Caco-2 (cell line): Measurements from ENCODE around the gene THRB. TPM values are rescaled to one million over a fixed set of nuclear protein-coding genes. Genes with fewer than 3 reads are reported as not detected.

Experiments
- BruUV-seq: library from RNA; stranded (reverse); fragments of 400-500 nt; replicated peaks from 2 replicates; lab custom pipeline; 2021; lab: Mats Ljungman, UMichigan
- CTCF ChIA-PET: fragments of 300-600 bp; sonication (Branson Sonifier 250); formaldehyde crosslinking; loops from one replicate; lab custom pipeline; 2022; ENCODE audit warnings: antibody characterized with exemption; lab: Charles Lee
- POLR2A ChIA-PET: fragments of 300-600 bp; sonication (Branson Sonifier 250); formaldehyde crosslinking; loops from one replicate; lab custom pipeline; 2022; ENCODE audit warnings: antibody characterized with exemption; lab: Charles Lee
- DNase-seq, 2 experiments: peaks; one replicate each; pipeline versions ENCODE4 v3.0.0 to v3.0.0-alpha.2; 2020 to 2022
- H3K27me3 ChIP-seq: replicated peaks from 2 replicates; pipeline ENCODE4 v1.6.0; 2011; ENCODE audit warnings: low read length; ENCODE audit not compliant: control insufficient read depth, insufficient read depth
- H3K36me3 ChIP-seq: 2 replicates; pipeline ENCODE4 v1.5.1; 2011; ENCODE audit warnings: low read length; ENCODE audit not compliant: control insufficient read depth, insufficient read depth
- H3K4me1 ChIP-seq: fragments of 250-450 bp; sonication (Bioruptor Pico); 2 replicates; pipeline ENCODE4 v1.5.1; 2020; ENCODE audit warnings: mild to moderate bottlenecking
- H3K4me3 ChIP-seq: 2 replicates; pipeline ENCODE4 v1.5.1; 2011; ENCODE audit warnings: low read depth, mild to moderate bottlenecking, control low read depth, low read length
- H3K9me3 ChIP-seq: fragments of 250-450 bp; sonication (Bioruptor Pico); 2 replicates; pipeline ENCODE4 v1.5.1; 2020; ENCODE audit warnings: mild to moderate bottlenecking, moderate library complexity
- H3K27ac Mint-ChIP-seq: one replicate; pipeline ENCODE4 v1.8.0; 2022; ENCODE audit warnings: mixed read lengths; ENCODE audit not compliant: unreplicated experiment
- H3K27me3 Mint-ChIP-seq: one replicate; pipeline ENCODE4 v1.8.0; 2022; ENCODE audit warnings: mixed read lengths; ENCODE audit not compliant: insufficient read depth, unreplicated experiment
- H3K36me3 Mint-ChIP-seq: one replicate; pipeline ENCODE4 v1.8.0; 2022; ENCODE audit warnings: mild to moderate bottlenecking, mixed read lengths; ENCODE audit not compliant: insufficient read depth, unreplicated experiment
- H3K4me1 Mint-ChIP-seq: one replicate; pipeline ENCODE4 v1.8.0; 2022; ENCODE audit warnings: low read depth, mixed read lengths; ENCODE audit not compliant: unreplicated experiment
- H3K4me3 Mint-ChIP-seq: one replicate; pipeline ENCODE4 v1.8.0; 2022; ENCODE audit warnings: mild to moderate bottlenecking, moderate library complexity, mixed read lengths; ENCODE audit not compliant: unreplicated experiment
- H3K9me3 Mint-ChIP-seq: one replicate; pipeline ENCODE4 v1.8.0; 2022; ENCODE audit warnings: mixed read lengths; ENCODE audit not compliant: unreplicated experiment
- intact Hi-C: fragments of 100-400 bp; cut with micrococcal nuclease; formaldehyde crosslinking; loops from one replicate; pipeline ENCODE4 v1.10.0; 2022; ENCODE audit not compliant: unreplicated experiment
- total RNA-seq: library from RNA; stranded (reverse); gene quantifications from 2 replicates; pipeline ENCODE4 v1.2.3, GENCODE V29; 2022
- TF ChIP-seq, protein P1 (sequence below), 2 experiments: fragments of 200-600 bp in 1 of 2; IDR thresholded peaks; 1 replicate in 1 of 2; 2 replicates in 1 of 2; pipeline versions ENCODE4 v1.5.1 to v1.8.0; 2011 to 2022; ENCODE audit warnings: antibody characterized with exemption in 1 of 2, control low read depth in 1 of 2, inconsistent platforms in 1 of 2, low read depth in 1 of 2, low read length in 1 of 2, mild to moderate bottlenecking in 1 of 2, moderate library complexity in 1 of 2; ENCODE audit not compliant: insufficient read depth in 1 of 2, severe bottlenecking in 1 of 2, unreplicated experiment in 1 of 2

THRB gene
- total RNA-seq, 1 experiment from 2014 or later, result 19.4 TPM

DNA sequence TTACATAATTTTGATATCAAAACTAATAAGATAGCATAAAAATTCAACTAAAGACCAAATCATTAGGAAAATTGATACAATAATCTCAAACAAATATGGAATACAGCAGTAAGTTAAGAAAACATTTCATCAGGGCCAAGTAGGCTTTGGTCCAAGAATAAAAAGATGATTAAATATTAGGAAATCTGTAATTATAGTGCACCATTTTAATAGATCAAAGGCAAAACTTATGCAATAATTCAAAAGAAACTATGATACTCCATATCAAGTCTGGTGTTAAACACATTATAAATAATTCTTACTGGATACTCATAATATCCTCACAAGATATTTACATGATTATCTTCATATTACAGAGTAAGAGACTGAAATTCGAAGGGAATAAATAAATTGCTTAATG is 51.2 kb downstream of the THRB start:
- Histone ChIP-seq H3K36me3 (no peaks in the 10 kb centered on the region), H3K27me3 (no peaks in the 10 kb centered on the region), H3K4me3 (no peak overlapping the region), H3K4me1 (peaks cover 21% of the 10 kb centered on the region), H3K9me3 (no peaks in the 10 kb centered on the region; the same call in 1 of the 2 replicates)
- Mint-ChIP-seq H3K4me3 (no peak overlapping the region), H3K36me3 (no peaks in the 10 kb centered on the region), H3K4me1 (peaks cover 11% of the 10 kb centered on the region), H3K27ac (no peak overlapping the region), H3K9me3 (no peaks in the 10 kb centered on the region), H3K27me3 (no peaks in the 10 kb centered on the region)
- intact Hi-C loops, result no loop called here
- DNase-seq, result no peak
- ChIA-PET POLR2A (no interaction called here), CTCF (no interaction called here)
- TF ChIP-seq, protein P1, sequence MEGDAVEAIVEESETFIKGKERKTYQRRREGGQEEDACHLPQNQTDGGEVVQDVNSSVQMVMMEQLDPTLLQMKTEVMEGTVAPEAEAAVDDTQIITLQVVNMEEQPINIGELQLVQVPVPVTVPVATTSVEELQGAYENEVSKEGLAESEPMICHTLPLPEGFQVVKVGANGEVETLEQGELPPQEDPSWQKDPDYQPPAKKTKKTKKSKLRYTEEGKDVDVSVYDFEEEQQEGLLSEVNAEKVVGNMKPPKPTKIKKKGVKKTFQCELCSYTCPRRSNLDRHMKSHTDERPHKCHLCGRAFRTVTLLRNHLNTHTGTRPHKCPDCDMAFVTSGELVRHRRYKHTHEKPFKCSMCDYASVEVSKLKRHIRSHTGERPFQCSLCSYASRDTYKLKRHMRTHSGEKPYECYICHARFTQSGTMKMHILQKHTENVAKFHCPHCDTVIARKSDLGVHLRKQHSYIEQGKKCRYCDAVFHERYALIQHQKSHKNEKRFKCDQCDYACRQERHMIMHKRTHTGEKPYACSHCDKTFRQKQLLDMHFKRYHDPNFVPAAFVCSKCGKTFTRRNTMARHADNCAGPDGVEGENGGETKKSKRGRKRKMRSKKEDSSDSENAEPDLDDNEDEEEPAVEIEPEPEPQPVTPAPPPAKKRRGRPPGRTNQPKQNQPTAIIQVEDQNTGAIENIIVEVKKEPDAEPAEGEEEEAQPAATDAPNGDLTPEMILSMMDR (IDR thresholded peaks at IDR 0.05; ENCODE audit: insufficient read depth in 1 of 2, low read depth in 1 of 2, low read length in 1 of 2, severe bottlenecking in 1 of 2, unreplicated experiment in 1 of 2), result no peak
- no TSS peak for BruUV-seq

DNA sequence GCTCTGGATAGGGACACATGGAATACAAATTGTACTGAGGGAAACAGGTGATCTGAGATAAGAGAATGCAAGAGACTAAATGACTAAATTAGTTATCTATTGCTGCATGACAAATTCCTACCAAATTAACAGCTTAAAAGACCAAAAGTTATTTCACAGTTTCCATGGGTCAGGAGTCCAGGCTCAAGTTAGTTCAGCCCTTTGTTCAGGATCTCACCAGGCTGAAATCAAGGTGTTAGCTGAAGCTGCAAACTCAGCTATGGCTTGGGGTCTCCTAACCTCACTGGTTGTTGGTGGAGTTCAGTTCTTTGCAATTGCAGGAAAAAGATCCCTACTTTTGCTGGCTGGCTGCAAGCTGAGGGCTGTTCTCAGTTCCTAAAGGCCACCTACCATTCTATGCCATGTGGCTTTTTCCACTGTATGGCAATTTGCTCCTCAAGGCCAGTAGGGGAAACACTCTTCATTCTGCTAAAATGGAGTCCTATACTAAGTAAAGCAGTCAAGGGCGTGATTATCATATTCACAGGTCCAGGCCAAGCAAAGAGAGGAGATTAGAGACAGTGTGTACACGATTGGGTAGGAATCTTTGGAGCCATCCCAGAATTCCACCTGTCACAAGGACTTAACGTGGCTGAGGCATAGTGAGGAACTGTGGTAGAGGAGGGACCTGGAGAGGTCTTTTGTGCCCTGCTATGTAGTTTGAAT is 53.7 kb downstream of the THRB start:
- Mint-ChIP-seq H3K36me3 (no peaks in the 10 kb centered on the region), H3K27ac (no peak overlapping the region), H3K27me3 (no peaks in the 10 kb centered on the region), H3K4me3 (no peak overlapping the region), H3K4me1 (peaks cover 15% of the 10 kb centered on the region), H3K9me3 (no peaks in the 10 kb centered on the region)
- ChIA-PET POLR2A (no interaction called here), CTCF (interaction anchor here (1.2 kb wide), 1 partner anchor 55 kb away, joined by 3 read pairs; no protein-coding TSS in a partner anchor)
- H3K27me3 ChIP-seq, result no peaks in the 10 kb centered on the region
- no peak for DNase-seq
- intact Hi-C loops, result no loop called here
- no TSS peak for BruUV-seq
- no peaks in the 10 kb centered on the region for H3K36me3 ChIP-seq
- H3K4me3 ChIP-seq, result no peak overlapping the region
- no peaks in the 10 kb centered on the region; the same call in 1 of the 2 replicates for H3K9me3 ChIP-seq
- TF ChIP-seq, protein P1 (IDR thresholded peaks at IDR 0.05; ENCODE audit: insufficient read depth in 1 of 2, low read depth in 1 of 2, low read length in 1 of 2, severe bottlenecking in 1 of 2, unreplicated experiment in 1 of 2), result no peak
- peaks cover 13% of the 10 kb centered on the region; the same call in 1 of the 2 replicates for H3K4me1 ChIP-seq

DNA sequence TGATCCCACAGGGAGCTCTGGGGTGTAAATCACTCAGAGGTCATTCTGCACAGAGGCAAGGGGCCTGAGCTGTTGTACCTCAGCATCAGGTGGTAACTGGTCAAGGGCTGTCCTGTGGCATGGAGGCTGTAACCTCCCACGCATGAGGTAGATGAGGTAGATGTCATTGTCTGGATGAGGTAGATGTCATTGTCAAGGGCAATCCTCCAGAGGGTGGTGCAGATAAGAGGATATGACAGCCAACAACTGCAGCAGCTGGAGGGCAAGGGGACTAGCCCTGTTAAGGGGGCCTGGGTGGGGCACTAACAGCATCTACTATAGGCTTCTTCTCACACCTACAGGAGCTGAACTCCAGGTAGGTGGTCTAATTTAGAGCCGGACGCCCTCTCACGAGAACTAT is 55.6 kb downstream of the THRB start:
- Mint-ChIP-seq H3K36me3 (no peaks in the 10 kb centered on the region), H3K4me1 (peaks cover 19% of the 10 kb centered on the region), H3K9me3 (no peaks in the 10 kb centered on the region), H3K4me3 (no peak overlapping the region), H3K27ac (no peak overlapping the region), H3K27me3 (no peaks in the 10 kb centered on the region)
- Histone ChIP-seq H3K36me3 (no peaks in the 10 kb centered on the region), H3K27me3 (no peaks in the 10 kb centered on the region), H3K4me1 (peaks cover 18% of the 10 kb centered on the region), H3K9me3 (no peaks in the 10 kb centered on the region; the same call in 1 of the 2 replicates), H3K4me3 (no peak overlapping the region)
- ChIA-PET POLR2A (no interaction called here), CTCF (no interaction called here)
- BruUV-seq, result no TSS peak
- DNase-seq, result no peak
- intact Hi-C loops, result no loop called here
- TF ChIP-seq, protein P1 (IDR thresholded peaks at IDR 0.05; ENCODE audit: insufficient read depth in 1 of 2, low read depth in 1 of 2, low read length in 1 of 2, severe bottlenecking in 1 of 2, unreplicated experiment in 1 of 2), result no peak
